Brain microvascular endothelial cell (primary cell): ENCODE results near the gene MAS1.
A peak's percentile ranks its signal among the peaks of the same experiment; 100 is the strongest.

Experiments used
- DNase-seq: peaks from one replicate; pipeline ENCODE4 v3.0.0-alpha.2; 2020
- H3K27ac ChIP-seq: fragments of 250-450 bp; sonication (Bioruptor Pico); 2 replicates; pipeline ENCODE4 v1.5.1; 2020; ENCODE audit warnings: mild to moderate bottlenecking, moderate library complexity
- H3K27me3 ChIP-seq: fragments of 250-450 bp; sonication (Bioruptor Pico); replicated peaks from 2 replicates; pipeline ENCODE4 v1.5.1; 2020; ENCODE audit warnings: mild to moderate bottlenecking
- H3K36me3 ChIP-seq: fragments of 250-450 bp; sonication (Bioruptor Pico); replicated peaks from 2 replicates; pipeline ENCODE4 v1.5.1; 2020; ENCODE audit warnings: mild to moderate bottlenecking
- H3K4me3 ChIP-seq: 2 replicates; pipeline ENCODE4 v1.5.1; 2011; ENCODE audit warnings: low read depth, mild to moderate bottlenecking, control low read depth, low read length, moderate library complexity
- in situ Hi-C: cut with HindIII; loops from 2 replicates; pipeline ENCODE4 v1.10.0; 2017; ENCODE audit warnings: low sequenced_read_pairs, low pct_ligation_motif_present
- TF ChIP-seq, protein P1 (sequence below): IDR thresholded peaks from 2 replicates; pipeline ENCODE4 v1.5.1; 2011; ENCODE audit warnings: low read depth, mild to moderate bottlenecking, moderate library complexity, low read length, control low read depth, inconsistent platforms; ENCODE audit errors: missing control alignments

The MAS1 gene

DNA sequence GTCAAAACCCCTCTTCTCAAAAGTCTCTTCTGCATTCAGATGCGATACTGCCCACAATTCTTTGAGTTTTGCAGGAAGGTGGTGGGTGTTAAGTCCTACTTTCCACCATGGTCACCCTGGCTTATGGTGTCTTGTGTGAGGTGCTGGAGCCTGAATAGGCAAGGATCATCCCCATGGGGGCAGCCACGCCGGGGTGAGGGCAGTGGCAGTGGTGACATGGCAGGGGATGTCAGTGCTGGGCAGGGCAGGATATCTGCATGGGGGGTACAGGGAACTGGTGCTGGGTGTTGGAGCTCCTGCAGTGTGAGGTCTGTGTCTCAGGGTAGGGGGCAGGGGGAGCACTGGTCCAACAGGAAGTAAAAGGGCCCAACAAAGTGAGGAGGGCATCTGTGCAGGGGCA is 2.3 kb downstream of the MAS1 start:
- in situ Hi-C loops: no loop called here
- Histone ChIP-seq H3K27me3 (peaks cover 20% of the 10 kb centered on the region), H3K36me3 (no peaks in the 10 kb centered on the region), H3K4me3 (no peak overlapping the region), H3K27ac (no peak overlapping the region)
- TF ChIP-seq, protein P1, sequence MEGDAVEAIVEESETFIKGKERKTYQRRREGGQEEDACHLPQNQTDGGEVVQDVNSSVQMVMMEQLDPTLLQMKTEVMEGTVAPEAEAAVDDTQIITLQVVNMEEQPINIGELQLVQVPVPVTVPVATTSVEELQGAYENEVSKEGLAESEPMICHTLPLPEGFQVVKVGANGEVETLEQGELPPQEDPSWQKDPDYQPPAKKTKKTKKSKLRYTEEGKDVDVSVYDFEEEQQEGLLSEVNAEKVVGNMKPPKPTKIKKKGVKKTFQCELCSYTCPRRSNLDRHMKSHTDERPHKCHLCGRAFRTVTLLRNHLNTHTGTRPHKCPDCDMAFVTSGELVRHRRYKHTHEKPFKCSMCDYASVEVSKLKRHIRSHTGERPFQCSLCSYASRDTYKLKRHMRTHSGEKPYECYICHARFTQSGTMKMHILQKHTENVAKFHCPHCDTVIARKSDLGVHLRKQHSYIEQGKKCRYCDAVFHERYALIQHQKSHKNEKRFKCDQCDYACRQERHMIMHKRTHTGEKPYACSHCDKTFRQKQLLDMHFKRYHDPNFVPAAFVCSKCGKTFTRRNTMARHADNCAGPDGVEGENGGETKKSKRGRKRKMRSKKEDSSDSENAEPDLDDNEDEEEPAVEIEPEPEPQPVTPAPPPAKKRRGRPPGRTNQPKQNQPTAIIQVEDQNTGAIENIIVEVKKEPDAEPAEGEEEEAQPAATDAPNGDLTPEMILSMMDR: no peak
- DNase-seq: no peak

DNA sequence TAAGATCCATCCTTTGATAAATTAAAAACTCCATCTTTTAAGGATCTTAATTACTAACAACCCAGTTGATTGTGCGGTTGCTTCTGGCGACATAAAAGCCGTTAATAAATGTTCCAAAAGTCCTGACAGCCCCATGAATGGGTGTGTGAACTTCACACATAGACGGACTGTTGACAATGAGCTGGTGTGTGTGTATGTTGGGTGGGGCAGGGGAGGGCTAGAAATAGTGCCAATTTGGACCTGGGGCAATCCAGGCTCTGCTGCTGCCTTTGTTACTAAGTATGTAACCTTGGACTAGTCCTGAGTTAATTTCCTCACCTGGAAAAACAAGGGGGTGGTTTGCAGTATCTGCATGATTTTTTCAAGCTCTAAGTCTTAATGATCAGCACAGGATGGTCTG is 4.2 kb downstream of the MAS1 start:
- in situ Hi-C loops: no loop called here
- no peak overlapping the region for H3K27ac ChIP-seq
- no peak overlapping the region for H3K4me3 ChIP-seq
- peaks cover 13% of the 10 kb centered on the region for H3K27me3 ChIP-seq
- H3K36me3 ChIP-seq: no peaks in the 10 kb centered on the region
- no peak for DNase-seq
- TF ChIP-seq, protein P1: no peak

DNA sequence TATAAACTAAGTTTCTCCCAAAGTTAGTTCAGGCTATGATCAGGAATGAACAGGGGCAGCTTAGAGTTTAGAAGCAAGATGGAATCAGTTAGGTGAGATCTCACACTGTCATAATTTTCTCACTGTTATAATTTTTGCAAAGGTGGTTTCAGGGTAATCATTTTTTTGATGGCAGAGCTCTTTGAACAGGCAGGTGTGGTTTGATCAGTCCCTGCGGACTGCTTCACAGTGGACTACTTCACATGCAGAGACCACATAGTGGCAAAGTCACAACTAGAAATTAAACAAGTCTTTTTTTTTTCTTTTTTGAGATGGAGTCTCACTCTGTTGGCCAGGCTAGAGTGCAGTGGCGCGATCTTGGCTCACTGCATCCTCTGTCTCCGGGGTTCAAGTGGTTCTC is 6.8 kb downstream of the MAS1 start:
- TF ChIP-seq, protein P1: no peak
- Histone ChIP-seq H3K4me3 (no peak overlapping the region), H3K36me3 (no peaks in the 10 kb centered on the region), H3K27me3 (no peaks in the 10 kb centered on the region), H3K27ac (no peak overlapping the region)
- DNase-seq: no peak
- in situ Hi-C loops: no loop called here

DNA sequence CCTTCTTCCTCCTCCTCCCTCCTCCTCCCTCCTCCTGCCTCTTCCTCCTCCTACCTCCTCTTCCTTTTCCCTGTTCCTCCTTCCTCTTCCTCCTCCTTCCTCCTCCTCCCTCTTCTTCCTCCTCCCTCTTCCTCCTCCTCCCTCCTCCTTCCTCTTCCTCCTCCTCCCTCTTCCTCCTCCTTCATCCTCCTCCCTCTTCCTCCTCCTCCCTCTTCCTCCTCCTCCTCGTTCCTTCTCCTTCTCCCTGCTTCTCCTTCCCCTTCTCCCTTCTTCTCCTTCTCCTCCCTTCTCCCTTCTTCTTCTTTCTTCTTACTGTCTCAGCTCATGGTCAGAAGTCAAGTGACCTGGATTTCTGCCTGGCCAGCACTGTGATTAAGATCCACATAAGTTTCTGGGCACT is 7.7 kb downstream of the MAS1 start:
- no peaks in the 10 kb centered on the region for H3K36me3 ChIP-seq
- H3K27ac ChIP-seq: no peak overlapping the region
- in situ Hi-C loops: no loop called here
- TF ChIP-seq, protein P1: no peak
- DNase-seq: no peak
- no peak overlapping the region for H3K4me3 ChIP-seq
- H3K27me3 ChIP-seq: no peaks in the 10 kb centered on the region

DNA sequence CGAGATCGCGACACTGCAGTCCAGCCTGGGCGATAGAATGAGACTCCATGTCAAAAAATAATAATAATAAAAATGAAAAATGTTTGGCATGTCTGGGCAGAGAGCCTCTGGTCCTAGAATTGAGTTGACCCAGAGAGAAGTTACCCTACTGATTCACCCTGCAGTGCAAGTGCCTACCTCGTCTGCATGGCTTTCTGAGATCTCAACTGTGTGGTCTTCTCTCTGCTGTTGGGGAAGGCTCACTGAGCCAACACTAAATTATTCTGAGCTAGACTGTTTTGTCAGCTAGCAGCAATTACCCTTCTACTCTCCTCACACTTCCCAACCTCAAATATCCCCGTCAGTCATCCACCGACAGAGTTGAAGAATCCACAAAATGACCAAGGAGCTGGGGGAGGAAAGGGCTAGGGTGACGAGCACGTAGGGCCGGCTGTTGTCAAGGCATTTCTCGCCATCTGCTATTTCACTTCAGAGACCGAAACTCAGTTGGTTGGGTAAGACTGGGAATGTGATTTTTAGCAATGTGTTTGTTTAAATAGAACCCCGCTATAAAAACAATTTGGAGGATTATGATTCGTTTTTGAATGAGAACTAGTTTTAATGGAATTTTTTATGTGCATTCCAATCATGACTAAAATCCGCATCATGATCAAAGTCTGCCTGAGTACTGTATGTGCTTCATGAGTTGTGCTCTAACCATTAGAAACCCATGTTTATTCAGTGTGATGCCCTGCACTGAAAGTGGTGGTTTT is 9.4 kb downstream of the MAS1 start:
- TF ChIP-seq, protein P1: no peak
- H3K27me3 ChIP-seq: no peaks in the 10 kb centered on the region
- in situ Hi-C loops: no loop called here
- no peak overlapping the region for H3K4me3 ChIP-seq
- peak overlapping the region; percentile 80 for H3K27ac ChIP-seq
- no peaks in the 10 kb centered on the region for H3K36me3 ChIP-seq
- DNase-seq: peak; percentile 90

DNA sequence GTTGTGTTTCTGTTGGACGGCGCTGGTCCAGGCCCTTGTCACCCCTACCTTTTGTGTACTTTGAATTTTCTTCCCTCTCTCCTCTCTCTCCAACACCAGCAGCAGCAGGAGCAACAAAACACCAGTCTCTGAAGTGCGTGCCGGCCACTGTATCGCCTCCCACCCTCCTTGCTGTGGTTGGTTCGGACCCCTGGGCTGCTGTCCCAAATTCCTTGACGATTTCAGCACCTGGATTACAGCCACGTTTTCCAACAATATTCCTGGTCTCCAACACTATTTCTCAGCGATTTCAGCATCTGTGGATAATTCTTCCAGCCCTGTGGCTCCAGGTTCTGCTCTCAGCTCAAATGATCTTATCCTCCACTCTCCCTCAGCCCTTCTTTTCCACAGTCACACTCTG is 11.8 kb downstream of the MAS1 start:
- Histone ChIP-seq H3K36me3 (no peaks in the 10 kb centered on the region), H3K27ac (no peak overlapping the region), H3K27me3 (no peaks in the 10 kb centered on the region), H3K4me3 (no peak overlapping the region)
- DNase-seq: no peak
- TF ChIP-seq, protein P1: no peak
- in situ Hi-C loops: no loop called here
